IMR-90 (cell line): ENCODE measurements around the gene OPRM1. TPM values are rescaled to one million over a fixed set of nuclear protein-coding genes. Genes with fewer than 3 reads are reported as not detected.

Experiments
- ATAC-seq: fragments of 200-7000 bp; cut with Tn5 transposase; 2 replicates; pipeline ENCODE4 v1.9.1; 2020; ENCODE audit warnings: low read depth, mild to moderate bottlenecking, moderate library complexity
- BruUV-seq: library from RNA; stranded (reverse); fragments of 400-500 nt; replicated peaks from 2 replicates; lab custom pipeline; 2021; lab: Mats Ljungman, UMichigan
- CTCF ChIA-PET: fragments of 300-600 bp; formaldehyde crosslinking; extraction: SDS; loops from one replicate; lab custom pipeline; 2021; ENCODE audit warnings: antibody characterized with exemption; lab: Yijun Ruan, JAX
- POLR2A ChIA-PET: fragments of 300-600 bp; sonication (Branson Sonifier 250); formaldehyde crosslinking; loops from one replicate; lab custom pipeline; 2022; ENCODE audit warnings: antibody characterized with exemption; ENCODE audit not compliant: unreplicated experiment; lab: Charles Lee
- DNase-seq: peaks from one replicate; pipeline ENCODE4 v3.0.0; 2013
- H2AFZ ChIP-seq: replicated peaks from 2 replicates; pipeline ENCODE3; 2013; ENCODE audit warnings: low read length, mild to moderate bottlenecking; ENCODE audit not compliant: poor library complexity
- H2AK5ac ChIP-seq: 2 replicates; pipeline ENCODE4 v1.6.1; 2013; ENCODE audit warnings: low read depth, low read length, inconsistent platforms
- H2AK9ac ChIP-seq: replicated peaks from 2 replicates; pipeline ENCODE3; 2013; ENCODE audit warnings: mild to moderate bottlenecking, low read depth, low read length, moderate library complexity; ENCODE audit not compliant: poor library complexity
- H2BK120ac ChIP-seq: 2 replicates; pipeline ENCODE4 v1.6.1; 2013; ENCODE audit warnings: low read depth, low read length, inconsistent platforms
- H2BK15ac ChIP-seq: 3 replicates; pipeline ENCODE4 v1.6.1; 2013; ENCODE audit warnings: low read depth, low read length, inconsistent platforms
- H2BK20ac ChIP-seq: 2 replicates; pipeline ENCODE4 v1.6.1; 2013; ENCODE audit warnings: low read depth, mild to moderate bottlenecking, inconsistent platforms, low read length, moderate library complexity
- H2BK5ac ChIP-seq: 2 replicates; pipeline ENCODE4 v1.6.1; 2013; ENCODE audit warnings: mild to moderate bottlenecking, low read depth, low read length, inconsistent platforms; ENCODE audit not compliant: poor library complexity, severe bottlenecking
- H3K14ac ChIP-seq: replicated peaks from 2 replicates; pipeline ENCODE4 v1.6.1; 2013; ENCODE audit warnings: low read depth, low read length, inconsistent platforms
- H3K18ac ChIP-seq: 2 replicates; pipeline ENCODE4 v1.6.1; 2013; ENCODE audit warnings: low read depth, low read length, control low read depth
- H3K23ac ChIP-seq: 2 replicates; pipeline ENCODE4 v1.6.1; 2013; ENCODE audit warnings: low read depth, low read length, inconsistent platforms
- H3K27ac ChIP-seq: 2 replicates; pipeline ENCODE4 v1.5.1; 2013; ENCODE audit warnings: mild to moderate bottlenecking, control low read depth, low read length; ENCODE audit not compliant: insufficient read depth
- H3K27me3 ChIP-seq: 2 replicates; pipeline ENCODE4 v1.6.1; 2013; ENCODE audit warnings: low read length; ENCODE audit not compliant: control insufficient read depth, insufficient read depth
- H3K36me3 ChIP-seq: 2 replicates; pipeline ENCODE4 v1.6.1; 2013; ENCODE audit warnings: low read length, mixed read lengths; ENCODE audit not compliant: control insufficient read depth, insufficient read depth
- H3K4ac ChIP-seq: 2 replicates; pipeline ENCODE4 v1.6.1; 2013; ENCODE audit warnings: low read depth, low read length, inconsistent platforms
- H3K4me1 ChIP-seq: 2 replicates; pipeline ENCODE4 v1.6.1; 2013; ENCODE audit warnings: low read length, mixed read lengths; ENCODE audit not compliant: control insufficient read depth, insufficient read depth
- H3K4me2 ChIP-seq: 2 replicates; pipeline ENCODE4 v1.6.1; 2013; ENCODE audit warnings: low read depth, mild to moderate bottlenecking, control low read depth, low read length, moderate library complexity
- H3K4me3 ChIP-seq: 2 replicates; pipeline ENCODE4 v1.5.1; 2013; ENCODE audit warnings: low read depth, mild to moderate bottlenecking, control low read depth, low read length, moderate library complexity; ENCODE audit not compliant: insufficient read depth
- H3K56ac ChIP-seq: 2 replicates; pipeline ENCODE4 v1.6.1; 2013; ENCODE audit warnings: low read length, inconsistent platforms; ENCODE audit not compliant: insufficient read depth; ENCODE audit errors: extremely low read depth
- H3K79me1 ChIP-seq, 2 experiments: 2 replicates each; pipeline ENCODE4 v1.6.1; 2013; ENCODE audit warnings: low read length in 2 of 2, inconsistent platforms in 1 of 2, low read depth in 1 of 2
- H3K9ac ChIP-seq: 2 replicates; pipeline ENCODE4 v1.6.1; 2013; ENCODE audit warnings: low read depth, low read length, control low read depth
- H3K9me1 ChIP-seq: 2 replicates; pipeline ENCODE4 v1.6.1; 2013; ENCODE audit warnings: low read length, inconsistent platforms; ENCODE audit not compliant: insufficient read depth
- H3K9me3 ChIP-seq: 2 replicates; pipeline ENCODE4 v1.6.1; 2013; ENCODE audit warnings: low read length; ENCODE audit not compliant: control insufficient read depth, insufficient read depth
- H4K20me1 ChIP-seq: 2 replicates; pipeline ENCODE4 v1.6.1; 2013; ENCODE audit warnings: low read length, inconsistent platforms; ENCODE audit not compliant: insufficient read depth
- H4K5ac ChIP-seq: 2 replicates; pipeline ENCODE4 v1.6.1; 2013; ENCODE audit warnings: mild to moderate bottlenecking, low read depth, low read length, control low read depth
- H4K8ac ChIP-seq, 2 experiments: 2 replicates each; pipeline ENCODE4 v1.6.1; 2013; ENCODE audit warnings: low read depth in 2 of 2, low read length in 2 of 2, control low read depth in 1 of 2, inconsistent platforms in 1 of 2
- H4K91ac ChIP-seq: 2 replicates; pipeline ENCODE4 v1.6.1; 2013; ENCODE audit warnings: low read depth, low read length, inconsistent platforms; ENCODE audit not compliant: insufficient read depth
- BHLHE40 ChIP-seq: fragments of 150-350 bp; IDR thresholded peaks from 2 replicates; pipeline ENCODE4 v1.6.1; 2016; ENCODE audit warnings: mild to moderate bottlenecking, low read depth, low read length
- CEBPB ChIP-seq: IDR thresholded peaks from 2 replicates; pipeline ENCODE4 v1.6.1; 2012; ENCODE audit warnings: low read depth, low read length, improper control_type of control experiment
- CHD1 ChIP-seq: IDR thresholded peaks from 2 replicates; pipeline ENCODE4 v1.6.1; 2012; ENCODE audit warnings: low read depth, low read length, improper control_type of control experiment
- FOS ChIP-seq: fragments of 150-350 bp; IDR thresholded peaks from 2 replicates; pipeline ENCODE4 v1.6.1; 2016; ENCODE audit warnings: low read depth, low read length
- MAFK ChIP-seq: IDR thresholded peaks from 2 replicates; pipeline ENCODE4 v1.6.1; 2012; ENCODE audit warnings: low read depth, low read length, improper control_type of control experiment
- MAZ ChIP-seq: IDR thresholded peaks from 2 replicates; pipeline ENCODE4 v1.6.1; 2012; ENCODE audit warnings: low read depth, mild to moderate bottlenecking, low read length, improper control_type of control experiment, moderate library complexity, borderline replicate concordance
- MXI1 ChIP-seq: IDR thresholded peaks from 2 replicates; pipeline ENCODE4 v1.6.1; 2012; ENCODE audit warnings: low read depth, mild to moderate bottlenecking, low read length, moderate library complexity, borderline replicate concordance
- NFE2L2 ChIP-seq: fragments of 150-350 bp; IDR thresholded peaks from 2 replicates; pipeline ENCODE4 v1.6.1; 2016; ENCODE audit warnings: low read depth, mild to moderate bottlenecking, low read length
- POLR2A ChIP-seq: IDR thresholded peaks from 2 replicates; pipeline ENCODE4 v1.6.1; 2012; ENCODE audit warnings: mild to moderate bottlenecking, low read depth, low read length
- RAD21 ChIP-seq: IDR thresholded peaks from 2 replicates; pipeline ENCODE4 v1.6.1; 2012; ENCODE audit warnings: low read length, improper control_type of control experiment
- RCOR1 ChIP-seq: IDR thresholded peaks from 2 replicates; pipeline ENCODE4 v1.6.1; 2012; ENCODE audit warnings: mild to moderate bottlenecking, low read length, improper control_type of control experiment; ENCODE audit not compliant: insufficient replicate concordance
- RFX5 ChIP-seq: IDR thresholded peaks from 2 replicates; pipeline ENCODE4 v1.8.0; 2012; ENCODE audit warnings: low read depth, mild to moderate bottlenecking, low read length, moderate library complexity
- SMC3 ChIP-seq: fragments of 150-350 bp; IDR thresholded peaks from 2 replicates; pipeline ENCODE4 v1.6.1; 2016; ENCODE audit warnings: low read depth, mild to moderate bottlenecking, antibody characterized with exemption, low read length, moderate library complexity
- WGBS, 2 experiments: methylation state at CpG; one replicate each; pipeline versions ENCODE4 v1.1.5 to v1.1.7; 2013; ENCODE audit warnings: missing lambda C conversion rate in 2 of 2; ENCODE audit not compliant: insufficient read length in 1 of 2; ENCODE audit errors: extremely low coverage in 2 of 2; 5-methylcytosine and 5-hydroxymethylcytosine counted together
- dilution Hi-C: fragments of 300-500 bp; cut with HindIII; formaldehyde crosslinking; loops from one replicate; pipeline ENCODE4 v1.14.3; 2018; ENCODE audit warnings: low sequenced_read_pairs; ENCODE audit not compliant: unreplicated experiment
- in situ Hi-C: fragments of 300-500 bp; cut with MboI; formaldehyde crosslinking; loops from 3 replicates; pipeline ENCODE4 v1.14.3; 2019; ENCODE audit warnings: low sequenced_read_pairs, inconsistent platforms, mixed read lengths
- intact Hi-C: fragments of 100-400 bp; cut with micrococcal nuclease; formaldehyde crosslinking; loops from 2 replicates; pipeline ENCODE4 v1.10.0; 2022
- polyA plus RNA-seq, 3 experiments: library from polyadenylated mRNA; depleted of rRNA; stranded (reverse); fragments of >200 nt; gene quantifications; 2 replicates each; pipeline ENCODE4 v1.2.3, GENCODE V29; 2012; ENCODE audit warnings: low replicate concordance in 1 of 3
- total RNA-seq: library from RNA; depleted of rRNA; stranded (reverse); fragments of >200 nt; gene quantifications from 2 replicates; pipeline ENCODE4 v1.2.3, GENCODE V29; 2012
- TF ChIP-seq, protein P1 (sequence below): fragments of 150-350 bp; IDR thresholded peaks from 2 replicates; pipeline ENCODE4 v1.6.1; 2016; ENCODE audit warnings: low read depth, mild to moderate bottlenecking, low read length, moderate library complexity, borderline replicate concordance
- TF ChIP-seq, protein P2 (sequence below): conservative IDR thresholded peaks from 2 replicates; pipeline ENCODE4 v1.5.1; 2012; ENCODE audit warnings: mild to moderate bottlenecking, low read depth, low read length, improper control_type of control experiment
- TF ChIP-seq, protein P3 (sequence below): fragments of 150-350 bp; IDR thresholded peaks from 2 replicates; pipeline ENCODE4 v1.6.1; 2017; ENCODE audit warnings: mild to moderate bottlenecking, antibody characterized with exemption, low read length, low read depth

Gene OPRM1
- total and polyA plus RNA-seq, 2 of the 4 experiments (the other 2 are of a cell fraction) = not detected

DNA sequence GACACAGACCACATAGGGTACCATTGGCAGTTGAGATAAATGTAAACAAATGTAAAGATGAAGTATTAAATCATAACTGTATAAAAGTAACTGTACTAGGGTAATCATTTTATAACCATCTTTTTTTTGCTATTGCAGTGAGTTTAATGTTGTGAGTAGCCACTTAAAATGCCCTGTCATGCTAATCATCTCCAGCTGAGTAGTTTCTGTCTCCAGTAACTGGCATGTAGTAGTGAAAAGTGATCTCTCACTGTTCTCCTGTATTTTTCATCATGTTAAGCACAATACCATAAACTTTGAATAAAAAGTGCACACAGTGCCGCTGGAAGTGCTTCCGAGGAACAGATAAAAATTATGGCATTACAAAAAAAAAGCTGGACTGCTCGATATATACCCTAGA is 45.0 kb upstream of the OPRM1 start:
- H4K91ac ChIP-seq = no peak overlapping the region
- H3K4ac ChIP-seq = no peak overlapping the region
- no CpG with 5 or more reads among the region's 3 CpGs for WGBS, 2 experiments
- dilution Hi-C loops (no loop called here), intact Hi-C loops (no loop called here), in situ Hi-C loops (no loop called here)
- no peaks in the 10 kb centered on the region for H3K36me3 ChIP-seq
- no peak overlapping the region for H2BK20ac ChIP-seq
- no peak overlapping the region for H3K18ac ChIP-seq
- no peak overlapping the region for H3K56ac ChIP-seq
- no peaks in the 10 kb centered on the region for H3K79me1 ChIP-seq
- no peaks in the 10 kb centered on the region for H3K4me1 ChIP-seq
- no peak overlapping the region for H2AK5ac ChIP-seq
- H2BK15ac ChIP-seq = no peak overlapping the region
- ATAC-seq (no peak), DNase-seq (no peak)
- H4K8ac ChIP-seq = no peak overlapping the region
- no peak overlapping the region for H4K5ac ChIP-seq
- no TSS peak for BruUV-seq
- no peak overlapping the region for H3K27ac ChIP-seq
- H4K20me1 ChIP-seq = no peaks in the 10 kb centered on the region
- no peak overlapping the region for H3K9ac ChIP-seq
- no peak overlapping the region for H3K4me2 ChIP-seq
- H3K9me3 ChIP-seq = peaks cover 9% of the 10 kb centered on the region; the same call in 1 of the 2 replicates
- no peak overlapping the region for H2AFZ ChIP-seq
- no peak for TF ChIP-seq CHD1
- TF ChIP-seq BHLHE40 = no peak
- TF ChIP-seq FOS = no peak
- TF ChIP-seq NFE2L2 = no peak
- no peak for TF ChIP-seq MXI1
- TF ChIP-seq RCOR1 = no peak
- TF ChIP-seq, protein P1, sequence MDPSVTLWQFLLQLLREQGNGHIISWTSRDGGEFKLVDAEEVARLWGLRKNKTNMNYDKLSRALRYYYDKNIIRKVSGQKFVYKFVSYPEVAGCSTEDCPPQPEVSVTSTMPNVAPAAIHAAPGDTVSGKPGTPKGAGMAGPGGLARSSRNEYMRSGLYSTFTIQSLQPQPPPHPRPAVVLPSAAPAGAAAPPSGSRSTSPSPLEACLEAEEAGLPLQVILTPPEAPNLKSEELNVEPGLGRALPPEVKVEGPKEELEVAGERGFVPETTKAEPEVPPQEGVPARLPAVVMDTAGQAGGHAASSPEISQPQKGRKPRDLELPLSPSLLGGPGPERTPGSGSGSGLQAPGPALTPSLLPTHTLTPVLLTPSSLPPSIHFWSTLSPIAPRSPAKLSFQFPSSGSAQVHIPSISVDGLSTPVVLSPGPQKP = no peak
- TF ChIP-seq RFX5 = no peak
- TF ChIP-seq MAZ = no peak
- TF ChIP-seq MAFK = no peak
- TF ChIP-seq, protein P2, sequence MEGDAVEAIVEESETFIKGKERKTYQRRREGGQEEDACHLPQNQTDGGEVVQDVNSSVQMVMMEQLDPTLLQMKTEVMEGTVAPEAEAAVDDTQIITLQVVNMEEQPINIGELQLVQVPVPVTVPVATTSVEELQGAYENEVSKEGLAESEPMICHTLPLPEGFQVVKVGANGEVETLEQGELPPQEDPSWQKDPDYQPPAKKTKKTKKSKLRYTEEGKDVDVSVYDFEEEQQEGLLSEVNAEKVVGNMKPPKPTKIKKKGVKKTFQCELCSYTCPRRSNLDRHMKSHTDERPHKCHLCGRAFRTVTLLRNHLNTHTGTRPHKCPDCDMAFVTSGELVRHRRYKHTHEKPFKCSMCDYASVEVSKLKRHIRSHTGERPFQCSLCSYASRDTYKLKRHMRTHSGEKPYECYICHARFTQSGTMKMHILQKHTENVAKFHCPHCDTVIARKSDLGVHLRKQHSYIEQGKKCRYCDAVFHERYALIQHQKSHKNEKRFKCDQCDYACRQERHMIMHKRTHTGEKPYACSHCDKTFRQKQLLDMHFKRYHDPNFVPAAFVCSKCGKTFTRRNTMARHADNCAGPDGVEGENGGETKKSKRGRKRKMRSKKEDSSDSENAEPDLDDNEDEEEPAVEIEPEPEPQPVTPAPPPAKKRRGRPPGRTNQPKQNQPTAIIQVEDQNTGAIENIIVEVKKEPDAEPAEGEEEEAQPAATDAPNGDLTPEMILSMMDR = no peak
- TF ChIP-seq RAD21 = no peak
- no peak for TF ChIP-seq CEBPB
- no peak for TF ChIP-seq SMC3
- TF ChIP-seq, protein P3, sequence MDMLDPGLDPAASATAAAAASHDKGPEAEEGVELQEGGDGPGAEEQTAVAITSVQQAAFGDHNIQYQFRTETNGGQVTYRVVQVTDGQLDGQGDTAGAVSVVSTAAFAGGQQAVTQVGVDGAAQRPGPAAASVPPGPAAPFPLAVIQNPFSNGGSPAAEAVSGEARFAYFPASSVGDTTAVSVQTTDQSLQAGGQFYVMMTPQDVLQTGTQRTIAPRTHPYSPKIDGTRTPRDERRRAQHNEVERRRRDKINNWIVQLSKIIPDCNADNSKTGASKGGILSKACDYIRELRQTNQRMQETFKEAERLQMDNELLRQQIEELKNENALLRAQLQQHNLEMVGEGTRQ = no peak
- TF ChIP-seq POLR2A = no peak
- no peak overlapping the region for H2BK5ac ChIP-seq
- H3K27me3 ChIP-seq = no peaks in the 10 kb centered on the region
- H2BK120ac ChIP-seq = no peak overlapping the region
- no peak overlapping the region for H3K4me3 ChIP-seq
- H3K9me1 ChIP-seq = no peaks in the 10 kb centered on the region
- H3K14ac ChIP-seq = no peak overlapping the region
- H3K23ac ChIP-seq = no peak overlapping the region
- ChIA-PET POLR2A (no interaction called here), CTCF (no interaction called here)
- no peak overlapping the region for H2AK9ac ChIP-seq
